NCI-H345 (cell line): Measurements from ENCODE around the gene SLC30A7.
A peak's percentile ranks its signal among the peaks of the same experiment; 100 is the strongest.

ENCODE experiments used
- DNase-seq: peaks from one replicate; lab custom pipeline; 2025; lab: John Stamatoyannopoulos, UW

SLC30A7 gene

GRCh38 chr1:101025657-101026429, 130.0 kb downstream of the SLC30A7 start, which contains the start of gene DPH5:
DPH5 (minus strand) TSS chr1:101025784; CDS start chr1:101025443, 341 bp downstream.
- peak; percentile 91 for DNase-seq

GRCh38 chr1:101026430-101026788, 130.5 kb downstream of the SLC30A7 start:
- no peak for DNase-seq

DNA sequence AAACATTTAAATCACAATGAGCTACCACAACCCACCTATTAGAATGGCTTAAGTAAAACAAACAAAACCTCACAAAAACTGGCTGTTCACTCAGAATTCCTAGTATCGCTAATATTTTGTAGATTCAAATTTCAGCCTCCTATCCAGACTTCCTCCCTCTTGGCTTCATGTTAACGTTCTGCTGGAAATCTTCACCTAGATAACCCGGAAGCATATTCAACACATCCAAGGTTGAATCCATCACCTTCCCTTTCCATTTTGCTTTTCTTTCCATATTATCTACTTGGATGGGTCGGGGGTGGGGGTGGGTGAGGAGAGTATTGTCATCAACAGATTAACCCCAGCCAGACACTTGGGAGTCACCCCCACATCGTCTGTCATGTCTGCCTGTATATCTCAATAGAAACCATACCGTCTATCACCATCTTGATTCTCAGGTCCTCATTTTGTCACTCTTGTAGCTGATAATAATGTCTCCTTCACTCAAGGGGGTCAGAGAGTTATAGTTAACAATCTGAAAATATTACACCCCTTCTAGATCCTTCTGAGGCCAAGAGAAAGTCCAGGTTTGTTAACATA, 131.4 kb downstream of the SLC30A7 start:
- no peak for DNase-seq

- no peak for DNase-seq
Measured at GRCh38 chr1:101028466-101028865, 132.6 kb downstream of the SLC30A7 start.

DNA sequence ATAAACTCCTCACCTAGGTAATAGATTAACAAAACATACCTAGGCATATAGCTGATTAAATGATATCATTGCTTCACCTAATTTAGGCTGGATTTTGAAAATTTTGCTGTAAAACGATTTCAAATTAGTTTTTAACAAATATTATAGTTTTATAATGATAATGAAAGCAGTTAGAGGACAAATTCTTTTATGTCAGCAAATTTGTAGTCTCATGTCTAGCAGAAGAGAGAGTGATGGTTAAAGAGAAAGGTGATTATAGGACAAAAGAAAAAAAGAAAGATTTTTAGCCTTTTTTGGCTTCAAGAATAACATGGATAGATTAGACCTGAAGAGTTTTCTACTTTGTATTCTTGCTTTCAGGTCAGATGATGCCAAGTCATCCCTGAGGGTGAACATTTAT, 133.3 kb downstream of the SLC30A7 start:
- DNase-seq, result no peak

DNA sequence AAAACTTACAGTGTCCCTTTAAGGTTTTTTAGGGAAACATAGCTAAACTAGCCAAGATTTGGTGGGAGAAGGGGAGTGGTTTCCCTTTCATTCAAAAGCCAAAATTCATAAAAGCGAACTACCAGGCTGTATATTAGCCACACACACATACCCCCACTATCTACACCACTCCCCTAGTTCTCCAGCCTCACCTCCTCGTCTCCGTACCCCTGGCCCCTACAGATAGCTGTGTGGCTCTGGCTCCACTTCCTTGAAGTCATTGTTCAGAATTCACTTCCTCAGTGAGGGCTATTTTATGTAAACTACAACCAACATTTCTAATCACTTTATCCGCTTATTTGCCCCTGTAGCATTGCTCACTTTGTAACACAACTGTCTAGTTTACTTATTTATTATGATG, 135.0 kb downstream of the SLC30A7 start:
- DNase-seq, result no peak
